NCI-H146 treated with DMSO at 0.1 percent for 48 hours (cell line): Measurements from ENCODE around the gene ANTXR2.

ENCODE experiments used
- DNase-seq: peaks from one replicate; lab custom pipeline; 2025; ENCODE audit not compliant: unreplicated experiment; lab: John Stamatoyannopoulos, UW

ANTXR2 gene

GRCh38 chr4:80092847-80093246 is 19.8 kb upstream of the ANTXR2 start:
- no peak for DNase-seq

GRCh38 chr4:80092088-80092487 is 19.1 kb upstream of the ANTXR2 start:
- no peak for DNase-seq

DNA sequence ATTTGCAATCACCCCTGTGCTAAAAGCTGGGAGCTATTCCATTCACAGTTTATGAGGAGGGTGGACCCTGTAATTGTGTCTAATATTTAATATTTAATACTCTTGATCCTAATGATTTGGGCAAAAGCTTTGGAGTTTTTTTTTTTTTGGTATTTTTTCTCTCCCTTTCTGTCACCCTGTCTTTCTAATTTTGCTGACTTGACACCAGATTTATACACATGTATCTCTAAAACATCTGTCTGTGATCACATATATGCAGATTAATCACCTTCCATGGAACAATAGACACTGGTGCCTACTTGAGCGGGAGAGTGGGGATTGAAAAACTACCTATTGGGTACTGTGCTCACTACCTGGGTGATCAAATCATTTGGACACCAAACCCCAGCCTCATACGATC is 18.7 kb upstream of the ANTXR2 start:
- no peak for DNase-seq

DNA sequence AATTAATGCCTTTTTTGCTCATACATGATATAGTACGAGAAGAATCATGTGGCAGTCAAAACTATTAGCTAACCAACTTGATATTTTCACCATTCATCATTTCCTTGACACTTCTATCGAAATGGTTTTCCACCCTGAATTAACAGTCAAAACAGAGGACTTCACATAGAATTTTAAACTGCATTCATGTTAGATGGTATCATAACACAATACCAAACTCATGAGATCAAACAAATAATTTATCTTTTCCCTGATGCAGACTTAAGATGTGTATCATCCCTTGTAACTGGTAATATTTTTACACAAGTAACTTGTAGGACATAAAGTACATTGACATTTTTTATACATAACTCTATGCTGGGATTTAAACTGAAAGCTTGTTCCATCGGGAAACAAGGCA is 18.2 kb upstream of the ANTXR2 start:
- no peak for DNase-seq

- no peak for DNase-seq
Observed at GRCh38 chr4:80090090-80090489, 17.1 kb upstream of the ANTXR2 start.

DNA sequence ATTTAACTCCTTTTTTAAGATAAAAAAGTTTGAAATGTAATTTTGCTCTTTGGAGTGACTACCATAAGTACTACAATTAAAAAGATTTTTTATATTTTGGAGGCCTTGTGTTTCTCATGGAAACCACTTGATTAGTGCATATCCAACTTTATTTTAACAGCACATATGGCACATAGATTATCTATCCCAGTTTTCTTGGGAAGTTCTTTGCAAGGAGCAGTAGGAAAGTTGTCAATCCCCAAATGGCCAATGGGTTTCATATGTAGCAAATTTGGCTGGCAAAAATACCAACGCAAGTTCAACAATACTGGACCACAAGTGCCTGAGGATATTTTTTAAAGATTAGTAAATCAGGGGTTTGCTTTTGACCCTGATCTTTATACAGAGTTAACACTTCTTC is 15.4 kb upstream of the ANTXR2 start:
- no peak for DNase-seq

DNA sequence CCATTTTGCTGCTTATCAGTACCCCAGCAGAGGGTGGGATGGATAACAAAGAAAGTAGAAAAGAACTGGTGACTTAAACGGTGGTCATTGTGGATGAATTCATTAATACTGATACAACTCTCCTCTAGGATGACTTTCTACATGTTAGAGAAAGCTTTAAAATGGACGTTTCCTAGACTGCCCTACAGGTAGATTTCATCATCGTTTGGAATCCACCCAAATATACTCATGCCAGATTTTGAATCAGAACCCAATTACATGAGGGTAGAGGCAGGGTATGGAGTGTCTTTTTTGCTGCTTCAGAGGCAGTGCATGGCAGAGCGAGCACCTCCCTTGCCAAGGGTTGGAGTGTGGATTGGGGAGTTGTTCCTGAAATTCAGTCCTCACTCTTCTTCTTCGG is 13.3 kb upstream of the ANTXR2 start:
- no peak for DNase-seq

DNA sequence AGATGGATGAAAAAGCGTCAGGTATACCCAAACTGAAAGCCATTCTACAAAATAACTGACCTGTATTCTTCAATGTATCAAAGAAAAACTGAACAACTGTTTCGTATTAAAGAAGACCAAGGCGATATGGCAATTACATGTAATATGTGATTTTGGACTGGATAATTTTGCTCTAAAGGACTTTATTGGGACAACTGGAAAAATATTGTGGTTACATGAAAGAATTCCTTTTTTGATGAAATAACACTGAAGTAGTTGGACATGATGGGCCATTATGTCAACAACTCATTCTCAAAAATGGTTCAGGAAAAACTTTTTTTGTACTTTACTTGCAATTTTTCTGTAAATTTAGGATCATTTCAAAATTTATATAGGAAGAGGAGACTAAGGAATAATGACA is 12.1 kb upstream of the ANTXR2 start:
- DNase-seq, result no peak

- no peak for DNase-seq
Observed at GRCh38 chr4:80082693-80083092, 9.7 kb upstream of the ANTXR2 start.

DNA sequence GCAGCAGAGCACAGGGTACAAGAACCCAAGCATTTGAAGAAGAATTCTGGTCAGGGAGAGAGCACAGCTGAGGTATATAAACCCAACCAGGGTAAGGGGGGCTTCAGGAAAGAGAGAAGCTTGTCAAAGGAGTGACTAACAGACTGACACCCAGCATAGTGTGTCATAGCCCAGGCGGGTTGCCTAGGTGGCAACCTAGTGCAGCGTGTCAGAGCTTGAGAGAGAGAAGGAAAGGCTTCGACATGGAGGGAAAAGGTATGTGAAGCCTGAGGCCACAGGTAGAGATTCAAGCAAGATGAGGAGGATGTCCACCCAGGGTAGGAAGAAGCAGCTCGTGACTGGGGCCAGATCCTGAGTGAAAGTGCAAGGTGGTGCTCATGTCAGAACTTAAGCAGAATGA is 8.5 kb upstream of the ANTXR2 start:
- DNase-seq, result no peak

DNA sequence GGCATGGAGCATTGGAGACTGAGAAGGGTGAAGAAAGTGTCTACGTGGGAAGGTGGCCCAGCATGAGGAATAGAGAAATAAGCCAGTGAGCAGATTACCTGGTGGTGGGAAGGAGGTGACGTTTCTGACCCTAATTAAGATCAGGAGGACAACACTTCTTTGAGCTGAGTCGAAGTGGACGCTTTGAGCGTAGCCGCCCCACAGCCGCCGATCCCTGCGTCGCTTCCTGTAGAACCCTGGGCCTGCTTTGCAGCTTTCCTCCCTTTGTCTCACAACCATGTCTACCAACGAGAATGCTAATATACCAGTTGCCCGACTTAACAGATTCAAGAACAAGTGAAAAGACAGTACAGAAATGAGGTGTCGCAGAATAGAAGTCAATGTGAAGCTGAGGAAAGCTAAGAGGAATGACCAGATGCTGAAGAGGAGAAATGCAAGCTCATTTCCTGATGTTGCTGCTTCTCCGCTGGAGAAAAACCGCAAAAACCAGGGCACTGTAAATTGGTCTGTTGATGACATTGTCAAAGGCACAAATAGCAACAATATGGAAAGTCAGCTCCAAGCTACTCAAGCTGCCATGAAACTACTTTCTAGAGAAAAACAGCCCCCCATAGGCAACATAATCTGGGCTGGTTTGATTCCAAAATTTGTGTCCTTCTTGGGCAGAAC is 6.4 kb upstream of the ANTXR2 start:
- DNase-seq, result no peak

GRCh38 chr4:80078346-80079092 is 5.5 kb upstream of the ANTXR2 start:
- no peak for DNase-seq

- no peak for DNase-seq
Observed at GRCh38 chr4:80077639-80078038, 4.6 kb upstream of the ANTXR2 start.

DNA sequence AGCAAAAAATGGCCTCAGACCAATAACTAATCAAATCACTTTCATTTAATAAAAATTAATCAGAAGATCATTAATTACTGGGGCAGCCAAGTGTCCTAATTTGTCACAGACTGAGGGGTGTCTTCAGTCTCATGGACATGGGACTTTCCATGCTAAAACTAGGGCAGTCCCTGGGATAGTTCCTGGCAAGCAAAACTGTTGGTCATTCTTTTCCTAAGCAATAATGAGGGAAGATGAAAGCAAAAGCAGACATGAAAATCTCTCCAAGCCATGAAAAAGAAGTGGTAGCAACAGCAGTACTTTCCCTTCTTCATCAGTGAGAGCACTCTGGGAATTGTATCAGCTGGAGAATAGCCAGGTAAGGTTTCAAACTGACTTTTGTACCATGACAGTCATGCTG is 3.7 kb upstream of the ANTXR2 start:
- no peak for DNase-seq

- no peak for DNase-seq
Observed at GRCh38 chr4:80075995-80076675, 3.1 kb upstream of the ANTXR2 start.

- DNase-seq, result no peak
Observed at GRCh38 chr4:80074651-80075050, 1.6 kb upstream of the ANTXR2 start.

GRCh38 chr4:80074069-80074468 is 1.0 kb upstream of the ANTXR2 start:
- DNase-seq, result no peak

DNA sequence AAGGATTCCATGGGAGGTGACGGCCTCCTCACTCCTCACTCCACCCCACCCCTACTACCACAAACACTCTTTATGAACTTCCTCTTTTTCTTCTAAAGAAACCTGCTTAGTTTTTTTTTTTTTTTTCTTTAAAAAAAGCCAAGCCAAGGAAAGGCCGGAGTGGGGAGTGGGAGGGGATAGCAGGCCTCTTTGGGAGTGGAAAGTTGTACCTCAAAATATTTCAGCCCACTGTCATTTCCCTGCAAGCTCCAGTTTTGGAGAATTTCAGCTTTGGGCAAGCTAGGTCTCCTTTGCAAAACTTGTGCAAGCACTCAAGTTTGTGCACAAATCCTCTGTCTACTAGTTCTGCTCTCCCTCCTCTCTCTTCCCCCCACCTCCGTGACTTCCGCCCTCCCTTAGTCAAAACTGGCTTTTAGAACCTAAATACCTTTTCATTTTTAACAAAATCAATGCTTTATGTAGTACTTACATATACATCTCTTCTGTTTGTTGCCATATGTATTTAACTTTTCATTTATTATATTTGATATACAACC is 512 bp upstream of the ANTXR2 start:
- no peak for DNase-seq

GRCh38 chr4:80072228-80072743 is 743 bp downstream of the ANTXR2 start:
- DNase-seq, result peak; percentile 15

DNA sequence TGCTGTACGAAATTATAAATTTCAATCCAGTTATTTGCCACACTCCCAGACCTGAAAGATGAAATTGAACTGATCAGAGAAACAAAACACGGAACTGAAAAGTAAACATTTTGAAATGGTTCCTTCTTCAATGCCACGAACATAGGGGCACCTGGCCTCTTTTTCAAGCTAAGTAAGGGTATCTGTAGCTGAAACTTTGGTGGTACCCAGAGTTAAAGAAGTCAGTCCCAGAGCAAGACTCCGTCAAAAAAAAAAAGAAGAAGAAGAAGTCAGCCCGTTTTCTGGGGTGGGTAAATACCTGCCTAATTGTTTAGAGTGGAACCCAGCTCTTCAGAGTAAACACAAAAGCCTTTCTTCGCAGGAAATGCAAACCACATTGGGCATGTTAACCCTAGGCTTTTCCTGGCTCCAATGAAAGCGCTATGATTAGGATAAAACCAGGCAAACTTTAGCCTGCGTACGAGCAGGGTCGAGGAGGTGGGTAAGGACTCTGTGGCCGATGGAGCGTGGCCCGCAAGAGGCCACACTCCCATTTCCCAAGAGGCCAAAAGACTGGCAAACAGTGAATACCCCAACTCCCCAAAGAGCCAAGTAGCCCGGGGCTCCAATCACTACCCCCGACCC is 1.3 kb downstream of the ANTXR2 start:
- DNase-seq, result no peak

DNA sequence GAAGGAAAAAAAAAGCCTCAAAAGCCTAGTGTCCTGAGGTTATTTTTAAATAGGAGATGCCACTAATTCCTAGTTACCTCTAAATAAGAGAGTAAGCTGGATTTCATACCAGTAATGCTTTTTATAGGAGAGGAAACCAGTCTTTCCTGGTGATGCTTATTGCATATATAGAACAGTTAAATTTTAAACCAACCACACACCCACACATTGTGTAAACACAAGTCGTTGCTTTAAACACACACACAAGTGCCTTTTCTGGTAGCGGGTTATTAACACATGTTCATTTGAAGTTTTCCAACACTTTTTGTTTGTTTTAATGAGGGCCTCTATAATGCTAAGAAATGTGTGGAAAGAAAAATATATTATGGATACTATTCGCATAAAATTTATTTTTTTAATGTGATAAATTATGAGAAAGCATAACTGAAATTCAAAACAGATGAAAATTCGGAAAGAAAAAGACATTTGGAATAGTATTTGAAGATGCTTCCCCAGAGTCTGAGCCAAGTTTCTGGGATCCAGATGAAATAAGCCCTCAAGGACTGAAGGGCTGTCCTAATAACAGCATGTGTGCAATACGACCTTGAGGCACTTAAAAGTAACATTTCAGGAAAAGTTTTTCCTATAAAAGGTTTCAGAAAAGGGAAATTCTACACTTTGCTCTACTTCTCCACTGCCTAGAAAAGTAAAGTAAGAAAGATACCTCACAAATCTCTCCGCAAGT is 2.0 kb downstream of the ANTXR2 start:
- DNase-seq, result no peak
